ENCODE results near the gene GABRB3. TPM values are rescaled to one million over a fixed set of nuclear protein-coding genes. Genes with fewer than 3 reads are reported as not detected.

Gene GABRB3
- total and polyA plus RNA-seq, 2 donors from 2014 or later: 4.7 to 6.9 TPM

GRCh38 chr15:26564361-26564760, 208.5 kb downstream of the GABRB3 start:
- no peak overlapping the region for H3K9ac ChIP-seq (ENCODE audit: low read length in 3 of 3)
- H3K27me3 ChIP-seq (ENCODE audit: control insufficient read depth, insufficient read depth, low read length): no peaks in the 10 kb centered on the region
- no peak for TF ChIP-seq CTCF (IDR thresholded peaks at IDR 0.05; ENCODE audit: borderline replicate concordance, extremely low read depth, insufficient read depth)
- FAIRE-seq: no peak
- intact Hi-C loops (cut with DNase I): no loop called here
- H3K4me3 ChIP-seq (ENCODE audit: low read length in 3 of 3): no peak overlapping the region
- H3K36me3 ChIP-seq (ENCODE audit: control insufficient read depth in 2 of 3, insufficient read depth in 3 of 3, low read length in 3 of 3): no peaks in the 10 kb centered on the region
- no peaks in the 10 kb centered on the region for H3K9me3 ChIP-seq (ENCODE audit: control insufficient read depth in 2 of 3, insufficient read depth in 1 of 3, low read length in 3 of 3)
- H3K4me1 ChIP-seq (ENCODE audit: control insufficient read depth in 2 of 3, insufficient read depth in 2 of 3, low read depth in 1 of 3, low read length in 3 of 3): no peaks in the 10 kb centered on the region
- H3K27ac ChIP-seq (ENCODE audit: low read depth in 2 of 2, low read length in 2 of 2): no peak overlapping the region
- no peak for DNase-seq

GRCh38 chr15:26562336-26562735, 210.5 kb downstream of the GABRB3 start:
- intact Hi-C loops (cut with DNase I): no loop called here
- Histone ChIP-seq H3K9ac (ENCODE audit: low read length in 3 of 3) (no peak overlapping the region), H3K36me3 (ENCODE audit: control insufficient read depth in 2 of 3, insufficient read depth in 3 of 3, low read length in 3 of 3) (no peaks in the 10 kb centered on the region), H3K4me3 (ENCODE audit: low read length in 3 of 3) (no peak overlapping the region), H3K4me1 (ENCODE audit: control insufficient read depth in 2 of 3, insufficient read depth in 2 of 3, low read depth in 1 of 3, low read length in 3 of 3) (no peaks in the 10 kb centered on the region), H3K9me3 (ENCODE audit: control insufficient read depth in 2 of 3, insufficient read depth in 1 of 3, low read length in 3 of 3) (no peaks in the 10 kb centered on the region), H3K27me3 (ENCODE audit: control insufficient read depth, insufficient read depth, low read length) (no peaks in the 10 kb centered on the region), H3K27ac (ENCODE audit: low read depth in 2 of 2, low read length in 2 of 2) (no peak overlapping the region)
- FAIRE-seq (no peak), DNase-seq (peak in 1 of 5 donors; percentile 7)
- TF ChIP-seq CTCF (IDR thresholded peaks at IDR 0.05; ENCODE audit: borderline replicate concordance, extremely low read depth, insufficient read depth): no peak

GRCh38 chr15:26561896-26562295, 211.0 kb downstream of the GABRB3 start:
- Histone ChIP-seq H3K4me3 (ENCODE audit: low read length in 3 of 3) (no peak overlapping the region), H3K27me3 (ENCODE audit: control insufficient read depth, insufficient read depth, low read length) (no peaks in the 10 kb centered on the region), H3K4me1 (ENCODE audit: control insufficient read depth in 2 of 3, insufficient read depth in 2 of 3, low read depth in 1 of 3, low read length in 3 of 3) (no peaks in the 10 kb centered on the region), H3K9ac (ENCODE audit: low read length in 3 of 3) (no peak overlapping the region), H3K9me3 (ENCODE audit: control insufficient read depth in 2 of 3, insufficient read depth in 1 of 3, low read length in 3 of 3) (no peaks in the 10 kb centered on the region), H3K36me3 (ENCODE audit: control insufficient read depth in 2 of 3, insufficient read depth in 3 of 3, low read length in 3 of 3) (no peaks in the 10 kb centered on the region), H3K27ac (ENCODE audit: low read depth in 2 of 2, low read length in 2 of 2) (no peak overlapping the region)
- FAIRE-seq (no peak), DNase-seq (peak in 3 of 5 donors; percentile 12 to 21 (median 13))
- no peak for TF ChIP-seq CTCF (IDR thresholded peaks at IDR 0.05; ENCODE audit: borderline replicate concordance, extremely low read depth, insufficient read depth)
- intact Hi-C loops (cut with DNase I): no loop called here

GRCh38 chr15:26561130-26561529, 211.7 kb downstream of the GABRB3 start:
- H3K9ac ChIP-seq (ENCODE audit: low read length in 3 of 3): no peak overlapping the region
- H3K36me3 ChIP-seq (ENCODE audit: control insufficient read depth in 2 of 3, insufficient read depth in 3 of 3, low read length in 3 of 3): no peaks in the 10 kb centered on the region
- H3K27ac ChIP-seq (ENCODE audit: low read depth in 2 of 2, low read length in 2 of 2): no peak overlapping the region
- DNase-seq: no peak
- H3K4me3 ChIP-seq (ENCODE audit: low read length in 3 of 3): no peak overlapping the region
- no peaks in the 10 kb centered on the region for H3K9me3 ChIP-seq (ENCODE audit: control insufficient read depth in 2 of 3, insufficient read depth in 1 of 3, low read length in 3 of 3)
- TF ChIP-seq CTCF (IDR thresholded peaks at IDR 0.05; ENCODE audit: borderline replicate concordance, extremely low read depth, insufficient read depth): no peak
- FAIRE-seq: no peak
- H3K4me1 ChIP-seq (ENCODE audit: control insufficient read depth in 2 of 3, insufficient read depth in 2 of 3, low read depth in 1 of 3, low read length in 3 of 3): no peaks in the 10 kb centered on the region
- intact Hi-C loops (cut with DNase I): no loop called here
- no peaks in the 10 kb centered on the region for H3K27me3 ChIP-seq (ENCODE audit: control insufficient read depth, insufficient read depth, low read length)
